IPS DF 4.7 (cell line): ENCODE results near the gene OR4K15.
"Not testable (repeated sequence)": the region's sequence is repeated elsewhere in the genome, so short reads cannot be mapped to it uniquely, and the experiment has no call there.

Experiments used
- DNase-seq: peaks from one replicate; pipeline ENCODE4 v3.0.0-alpha.2; 2013; ENCODE audit warnings: low spot score; ENCODE audit errors: extremely low read depth

OR4K15 gene, protein sequence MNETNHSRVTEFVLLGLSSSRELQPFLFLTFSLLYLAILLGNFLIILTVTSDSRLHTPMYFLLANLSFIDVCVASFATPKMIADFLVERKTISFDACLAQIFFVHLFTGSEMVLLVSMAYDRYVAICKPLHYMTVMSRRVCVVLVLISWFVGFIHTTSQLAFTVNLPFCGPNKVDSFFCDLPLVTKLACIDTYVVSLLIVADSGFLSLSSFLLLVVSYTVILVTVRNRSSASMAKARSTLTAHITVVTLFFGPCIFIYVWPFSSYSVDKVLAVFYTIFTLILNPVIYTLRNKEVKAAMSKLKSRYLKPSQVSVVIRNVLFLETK

DNA sequence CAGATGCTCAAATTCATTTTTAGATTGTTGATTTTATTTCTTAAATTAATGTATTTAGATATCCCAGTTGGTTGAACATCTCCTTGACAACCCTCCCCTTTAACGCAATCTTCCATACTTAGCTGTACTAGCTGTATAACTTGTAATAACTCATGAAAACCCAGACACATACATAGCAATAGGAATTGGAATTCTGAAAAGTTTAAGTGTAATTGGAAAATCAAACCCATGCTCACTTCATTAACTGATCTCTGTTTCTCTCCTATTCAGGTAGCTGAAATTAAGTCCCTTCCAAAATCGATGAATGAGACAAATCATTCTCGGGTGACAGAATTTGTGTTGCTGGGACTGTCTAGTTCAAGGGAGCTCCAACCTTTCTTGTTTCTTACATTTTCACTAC, at the start of gene OR4K15:
Gene OR4K15, plus strand, starts transcription at position 301 of the 400 bp plus-strand sequence. Its CDS starts 0 bp downstream, at position 301.
- DNase-seq: no peak

DNA sequence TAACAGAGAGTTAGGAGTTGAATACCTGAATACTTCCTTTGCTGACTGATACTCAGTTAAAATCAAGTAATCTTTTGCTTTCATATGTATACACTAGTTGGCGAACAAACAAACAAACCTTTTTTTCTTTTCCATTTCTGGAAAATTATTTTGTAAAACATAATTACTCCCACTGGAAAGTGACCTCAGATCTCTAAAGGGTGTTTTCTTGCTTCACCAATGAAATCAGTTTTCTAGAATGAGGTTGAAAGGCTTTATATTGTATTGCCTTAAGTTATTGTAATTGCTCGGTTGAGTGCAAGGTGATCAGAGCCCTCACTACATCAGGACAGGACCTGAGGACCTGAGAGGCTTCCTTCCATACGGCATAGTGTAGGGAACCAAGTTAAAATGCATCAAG, 44.8 kb upstream of the OR4K15 start, which contains the start of gene OR4K1:
Gene OR4K1, plus strand, starts transcription at position 301 of the 400 bp plus-strand sequence. CDS start 4,750 bp downstream, outside the sequence.
- no peak for DNase-seq

DNA sequence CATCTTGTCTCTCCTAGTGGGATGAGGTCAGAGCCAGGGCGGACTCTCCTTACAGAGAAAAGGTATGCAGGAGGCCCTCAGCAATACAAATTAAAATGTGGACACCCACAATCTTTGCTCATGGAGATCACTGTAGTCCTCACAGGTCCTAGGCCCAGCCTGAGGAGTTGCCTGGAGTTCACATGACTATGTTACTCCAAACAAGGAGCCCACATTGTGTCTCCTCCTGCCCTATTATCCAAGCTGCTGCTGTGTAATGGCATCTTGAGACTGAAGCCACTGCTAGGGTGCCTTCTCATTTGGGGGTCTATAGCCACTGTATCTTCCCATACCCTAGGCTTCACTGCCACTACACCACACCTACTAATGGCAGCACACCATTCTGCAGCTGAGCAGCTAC, 33.7 kb upstream of the OR4K15 start:
- no peak for DNase-seq

DNA sequence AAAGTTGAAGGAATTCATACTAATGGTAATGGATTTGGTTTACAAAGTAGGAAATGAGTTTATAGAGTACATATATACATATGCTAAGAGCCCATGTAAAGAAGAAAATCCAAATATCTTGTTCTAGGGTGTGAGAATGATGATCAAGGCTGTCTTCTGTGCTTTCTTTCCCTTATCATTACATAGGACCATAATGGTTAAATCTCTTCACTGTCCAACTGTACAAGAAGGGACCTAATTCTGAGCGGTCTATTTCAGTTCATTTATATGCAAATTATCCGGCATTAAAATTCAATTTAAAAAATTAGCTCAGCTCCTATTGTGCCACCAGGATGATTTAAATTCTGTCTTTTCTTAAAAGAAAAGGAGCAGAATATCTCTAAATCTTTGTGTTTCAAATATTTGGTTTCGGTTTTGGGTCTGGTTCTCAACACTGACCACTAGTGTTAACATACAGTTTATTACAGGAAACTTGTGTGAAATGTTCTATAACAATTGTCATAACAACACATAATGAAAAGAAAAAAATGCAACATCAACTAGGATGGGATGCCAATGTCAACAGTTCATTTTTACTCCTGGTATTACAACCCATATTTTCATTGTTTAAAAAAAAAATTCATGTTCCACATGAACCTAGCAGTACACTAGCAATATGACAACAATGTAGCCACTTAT, 27.8 kb upstream of the OR4K15 start:
- no peak for DNase-seq

DNA sequence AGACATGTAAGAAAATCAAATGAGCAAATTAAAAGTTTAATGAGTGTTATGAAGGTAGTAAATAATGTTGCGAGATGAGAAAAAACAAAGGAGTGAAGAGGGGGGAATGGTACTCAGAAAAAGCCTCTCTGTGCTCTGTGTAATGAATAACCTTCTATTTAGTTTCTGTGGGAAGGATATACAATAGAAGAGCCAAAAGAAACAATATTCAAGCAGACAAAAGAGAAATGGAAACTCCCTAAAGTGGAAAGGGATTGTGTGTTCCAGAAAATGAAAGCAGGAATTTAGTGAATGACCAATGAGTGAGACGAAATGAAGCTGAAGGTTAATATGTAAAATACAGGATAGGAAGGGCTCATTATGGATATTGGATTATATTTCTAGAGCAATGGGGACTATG, 26.2 kb upstream of the OR4K15 start:
- DNase-seq: no peak

DNA sequence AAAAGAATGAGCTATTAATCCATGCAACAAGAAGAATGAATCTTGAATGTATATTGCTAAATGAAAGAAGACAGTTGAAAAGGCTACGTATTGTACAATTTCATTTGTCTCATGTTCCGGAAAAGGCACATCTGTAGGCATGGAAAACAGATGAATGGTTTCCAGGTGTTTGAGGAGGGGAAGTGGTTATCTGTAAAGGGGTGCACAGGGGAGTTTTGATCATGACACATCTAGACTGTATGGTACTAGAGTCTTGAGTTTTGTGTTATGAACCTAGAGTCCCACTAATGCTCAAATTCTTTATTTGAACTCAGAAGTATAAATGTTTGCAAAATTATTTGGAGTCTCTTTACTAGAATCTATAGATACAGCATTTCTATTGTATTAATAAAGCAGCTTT, 5.7 kb upstream of the OR4K15 start:
- not testable (repeated sequence) for DNase-seq

DNA sequence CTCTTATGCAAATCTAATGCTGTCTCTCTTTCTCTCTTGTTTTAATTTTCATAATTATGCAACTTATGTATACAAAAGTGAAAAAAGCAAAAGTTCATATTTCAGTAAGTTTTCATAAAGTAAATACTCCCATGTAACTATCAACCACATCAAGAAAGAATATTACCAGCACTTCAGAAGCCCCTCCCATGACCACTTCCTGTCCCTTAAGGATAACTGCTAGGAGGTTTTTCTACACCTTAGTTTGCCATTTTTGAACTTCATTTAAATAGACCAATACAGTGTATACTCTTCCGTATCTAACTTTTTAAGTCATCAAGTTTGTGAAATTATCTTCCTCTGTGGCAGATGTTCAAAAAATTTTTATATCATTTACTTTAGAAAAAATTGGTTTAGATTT, 547 bp upstream of the OR4K15 start:
- no peak for DNase-seq

DNA sequence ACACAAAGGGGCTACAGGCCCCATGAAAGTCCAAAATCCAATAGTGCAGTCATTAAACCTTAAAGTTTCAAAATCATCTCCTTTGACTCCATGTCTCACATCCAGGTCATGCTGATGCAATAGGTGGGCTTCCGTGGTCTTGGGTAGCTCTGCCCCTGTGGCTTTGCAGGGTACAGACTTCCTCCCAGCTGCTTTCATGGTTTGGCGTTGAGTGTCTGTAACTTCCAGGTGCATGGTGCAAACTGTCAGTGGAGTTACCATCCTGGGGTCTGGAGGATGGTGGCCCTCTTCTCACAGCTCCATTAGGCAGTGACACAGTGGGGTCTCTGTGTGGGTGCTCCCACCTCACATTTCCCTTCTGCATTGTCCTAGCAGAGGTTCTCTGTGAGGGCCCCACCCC, 18.0 kb downstream of the OR4K15 start:
- no peak for DNase-seq

DNA sequence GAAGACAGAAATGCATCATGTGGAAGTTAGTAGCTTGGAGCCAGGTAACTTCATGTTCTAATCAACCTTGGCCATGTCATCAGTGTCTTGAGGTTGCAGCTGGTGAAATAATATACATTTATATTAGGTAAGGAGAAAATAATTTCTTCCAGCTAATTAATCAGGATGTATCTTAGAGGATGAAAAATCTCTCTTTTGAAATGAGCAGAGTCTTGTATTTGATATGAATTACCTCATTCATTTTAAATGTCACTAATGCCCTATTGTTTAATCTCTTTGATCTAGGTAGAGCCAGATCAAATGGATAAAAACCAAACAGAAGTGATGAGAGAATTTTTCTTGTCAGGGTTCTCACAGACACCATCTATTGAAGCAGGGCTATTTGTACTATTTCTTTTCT, 26.5 kb downstream of the OR4K15 start, which contains the start of gene OR4Q2:
Gene OR4Q2, plus strand, starts transcription at position 301 of the 400 bp plus-strand sequence.
- DNase-seq: no peak

DNA sequence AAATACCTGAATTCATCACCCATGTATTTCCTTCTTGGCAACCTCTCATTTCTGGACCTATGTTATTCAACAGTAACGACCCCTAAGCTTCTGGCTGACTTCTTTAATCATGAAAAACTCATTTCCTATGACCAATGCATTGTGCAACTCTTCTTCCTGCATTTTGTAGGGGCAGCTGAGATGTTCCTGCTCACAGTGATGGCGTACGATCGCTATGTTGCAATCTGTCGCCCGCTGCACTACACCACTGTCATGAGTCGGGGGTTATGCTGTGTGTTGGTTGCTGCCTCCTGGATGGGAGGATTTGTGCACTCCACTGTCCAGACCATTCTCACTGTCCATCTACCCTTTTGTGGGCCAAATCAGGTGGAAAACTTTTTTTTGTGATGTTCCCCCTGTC, 26.9 kb downstream of the OR4K15 start:
- DNase-seq: no peak

DNA sequence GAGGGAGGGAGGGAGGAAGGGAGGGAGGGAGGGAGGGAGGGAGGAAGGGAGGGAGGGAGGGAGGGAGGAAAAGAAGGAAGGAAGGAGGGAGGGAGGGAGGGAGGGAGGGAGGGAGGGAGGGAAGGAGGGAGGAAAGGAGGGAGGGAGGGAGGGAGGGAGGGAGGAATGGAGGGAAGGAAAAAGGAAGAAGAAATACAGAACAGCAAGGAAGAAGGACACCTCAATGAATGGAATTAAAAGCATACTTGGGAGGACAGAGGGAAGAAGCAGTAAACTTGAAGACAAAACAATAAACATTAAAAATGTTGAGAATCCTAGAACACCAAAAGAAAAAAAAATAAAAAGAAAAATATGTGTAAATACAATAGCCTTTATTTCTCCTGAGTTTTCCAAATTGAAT, 32.8 kb downstream of the OR4K15 start:
- no peak for DNase-seq

DNA sequence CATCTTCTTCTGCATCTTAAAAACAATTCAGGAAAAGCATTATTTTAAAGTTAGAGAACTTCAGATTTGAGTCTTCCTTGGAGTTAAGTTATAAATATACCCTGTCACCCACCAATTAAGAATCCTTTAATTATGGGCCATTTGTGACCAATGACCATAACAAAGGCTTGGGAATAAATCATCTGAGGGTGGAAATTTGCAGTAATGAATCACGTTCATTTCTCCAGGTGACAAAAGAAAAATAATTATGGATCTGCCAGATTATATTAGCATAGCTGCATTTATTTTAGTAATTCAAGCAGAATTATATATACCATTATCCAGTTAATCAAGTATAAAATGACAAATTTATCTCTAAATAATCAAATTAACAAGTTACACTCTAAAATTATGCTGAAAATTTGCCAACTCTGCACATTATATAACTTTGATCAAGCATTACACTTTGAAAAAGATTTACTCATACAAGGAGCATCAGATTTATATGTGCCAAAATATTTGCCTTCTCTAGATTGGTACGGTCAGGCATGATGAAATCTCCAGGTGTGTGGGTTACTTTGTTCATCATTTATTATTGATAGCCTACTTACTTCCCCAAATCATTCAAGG, 44.0 kb downstream of the OR4K15 start, which contains the start of gene OR4K14:
Gene OR4K14, minus strand, starts transcription at position 51 of the 609 bp plus-strand sequence. CDS start 4,114 bp downstream, outside the sequence.
- no peak for DNase-seq
